Hematopoietic multipotent progenitor cell treated with erythropoietin and hydrocortisone succinate and interleukin-3 and kit ligand, for 6 days (in vitro differentiated cells): ENCODE results near the gene STARD8.
"Not testable (repeated sequence)": the region's sequence is repeated elsewhere in the genome, so short reads cannot be mapped to it uniquely, and the experiment has no call there.

Experiments used
- DNase-seq: peaks from one replicate; pipeline ENCODE4 v3.0.0-alpha.2; 2015

STARD8 gene

DNA sequence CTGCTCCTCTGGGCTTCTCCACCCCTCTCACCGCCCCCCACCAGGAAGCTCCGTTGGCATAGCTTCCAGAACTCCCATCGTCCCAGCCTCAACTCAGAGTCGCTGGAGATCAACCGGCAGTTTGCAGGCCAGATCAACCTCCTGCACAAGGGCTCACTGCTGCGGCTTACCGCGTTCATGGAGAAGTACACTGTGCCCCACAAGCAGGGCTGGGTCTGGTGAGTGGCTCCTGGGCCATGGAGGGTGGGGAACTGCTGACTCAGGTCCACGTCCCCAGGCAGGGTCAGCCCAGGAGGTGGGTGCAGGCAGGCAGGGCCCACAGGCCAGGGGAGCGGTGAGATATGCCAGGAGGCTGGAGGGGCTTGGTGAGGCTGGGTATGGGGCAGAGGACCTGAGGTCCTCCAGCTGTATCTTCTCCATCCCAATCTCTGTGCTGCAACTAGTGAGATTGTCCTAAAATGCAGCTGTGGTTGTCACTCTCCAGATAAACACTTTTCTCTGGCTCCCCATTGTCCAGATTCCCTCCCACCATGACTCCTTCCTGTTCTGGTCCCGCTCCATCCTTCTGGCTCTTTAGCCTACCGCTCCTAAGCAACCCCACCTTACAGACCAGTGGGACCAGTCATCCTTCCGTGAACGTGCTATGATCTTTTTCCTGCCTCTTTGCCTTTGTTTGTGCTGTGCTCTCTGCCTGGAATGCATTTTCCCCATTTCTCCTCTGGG, 71.9 kb downstream of the STARD8 start:
- no peak for DNase-seq

DNA sequence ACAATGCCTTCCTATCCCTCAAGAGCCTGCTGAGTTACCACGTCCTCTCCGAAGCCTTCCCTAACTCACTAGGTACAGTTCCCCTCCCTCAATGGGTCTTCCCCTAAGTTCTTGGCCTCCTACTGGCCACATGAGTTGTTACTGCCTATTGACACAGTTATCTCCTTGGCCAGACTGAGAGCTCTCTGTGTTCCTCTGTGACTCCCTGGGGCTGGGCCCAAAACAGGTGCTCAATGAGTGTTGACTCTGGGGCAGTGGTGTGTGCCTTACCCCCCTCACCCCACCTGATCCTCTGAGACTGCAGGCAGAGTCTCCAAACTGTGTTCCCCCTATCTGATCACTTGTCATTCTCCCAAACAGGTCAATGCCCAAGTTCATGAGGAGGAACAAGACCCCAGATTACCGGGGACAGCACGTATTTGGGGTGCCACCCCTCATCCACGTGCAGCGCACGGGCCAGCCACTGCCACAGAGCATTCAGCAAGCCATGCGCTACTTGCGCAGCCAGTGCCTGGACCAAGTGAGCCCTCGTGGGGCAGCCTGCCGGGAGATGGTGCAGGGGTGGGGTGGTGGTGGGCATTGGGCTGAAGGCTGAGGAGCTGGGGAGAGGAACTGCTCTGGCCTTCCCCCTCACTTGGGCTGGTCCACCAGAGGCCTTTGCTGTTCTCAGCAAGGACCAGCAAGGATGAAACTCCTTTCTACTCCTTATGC, 72.6 kb downstream of the STARD8 start:
- DNase-seq: peak; percentile 42

DNA sequence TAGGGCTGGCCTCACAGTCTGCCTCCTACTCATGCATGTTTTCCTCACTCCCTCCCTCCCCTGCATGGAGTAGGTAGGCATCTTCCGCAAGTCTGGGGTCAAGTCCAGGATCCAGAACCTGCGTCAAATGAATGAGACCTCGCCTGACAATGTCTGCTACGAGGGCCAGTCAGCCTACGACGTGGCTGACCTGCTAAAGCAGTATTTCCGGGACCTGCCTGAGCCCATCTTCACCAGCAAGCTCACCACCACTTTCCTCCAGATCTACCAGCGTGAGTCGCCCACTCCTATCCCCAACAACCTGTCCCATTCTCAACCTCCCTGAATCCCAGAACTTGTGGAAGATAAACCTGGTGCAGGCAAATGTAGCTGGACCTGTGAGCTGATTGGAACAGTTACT, 73.4 kb downstream of the STARD8 start:
- DNase-seq: no peak

DNA sequence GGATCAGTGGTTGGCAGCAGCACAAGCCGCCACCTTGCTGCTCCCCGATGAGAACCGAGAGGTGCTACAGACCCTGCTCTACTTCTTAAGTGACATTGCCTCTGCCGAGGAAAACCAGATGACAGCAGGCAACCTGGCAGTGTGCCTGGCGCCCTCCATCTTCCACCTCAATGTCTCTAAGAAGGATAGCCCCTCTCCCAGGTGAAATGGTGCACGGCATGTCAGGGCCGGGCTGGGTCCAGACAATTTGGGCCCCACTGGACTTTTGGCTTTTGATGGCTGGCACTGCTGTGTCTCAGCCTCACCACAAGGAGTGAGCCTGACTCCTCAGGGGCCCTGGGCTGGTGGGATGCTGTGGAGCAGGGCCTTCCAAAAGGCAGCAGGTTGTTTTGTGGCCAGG, 74.1 kb downstream of the STARD8 start:
- no peak for DNase-seq

DNA sequence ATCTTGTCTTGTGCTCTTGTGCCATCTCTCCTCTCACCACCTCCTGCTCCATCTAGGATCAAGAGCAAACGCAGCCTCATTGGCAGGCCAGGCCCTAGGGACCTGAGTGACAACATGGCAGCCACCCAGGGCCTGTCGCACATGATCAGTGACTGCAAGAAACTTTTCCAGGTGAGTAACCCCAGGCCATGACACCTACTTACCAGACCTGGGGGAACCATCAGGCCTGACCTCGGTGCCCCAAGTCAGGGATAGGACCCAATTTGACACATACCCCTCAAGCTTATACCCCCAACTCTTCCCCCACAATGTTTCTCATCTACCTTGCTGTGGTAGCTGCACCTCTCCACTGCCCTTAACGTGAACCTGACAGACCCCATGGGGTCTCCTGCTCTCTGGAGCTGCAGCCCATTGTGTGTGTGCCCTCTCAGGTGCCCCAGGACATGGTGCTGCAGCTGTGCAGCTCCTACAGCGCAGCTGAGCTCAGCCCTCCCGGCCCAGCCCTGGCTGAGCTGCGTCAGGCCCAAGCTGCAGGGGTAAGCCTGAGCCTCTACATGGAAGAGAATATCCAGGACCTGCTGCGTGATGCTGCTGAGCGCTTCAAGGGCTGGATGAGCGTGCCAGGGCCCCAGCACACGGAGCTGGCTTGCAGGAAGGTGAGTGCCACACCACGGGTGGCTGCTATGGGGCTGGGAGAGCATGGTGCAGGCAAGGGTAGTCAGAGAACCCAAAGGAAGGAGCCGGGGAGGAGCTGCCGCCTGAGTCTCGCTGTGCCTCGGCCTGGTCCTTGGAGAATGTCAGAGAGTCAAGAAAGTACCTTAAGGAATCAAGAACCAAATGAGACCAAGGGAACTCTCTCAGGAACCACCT, 74.8 kb downstream of the STARD8 start:
- DNase-seq: no peak

DNA sequence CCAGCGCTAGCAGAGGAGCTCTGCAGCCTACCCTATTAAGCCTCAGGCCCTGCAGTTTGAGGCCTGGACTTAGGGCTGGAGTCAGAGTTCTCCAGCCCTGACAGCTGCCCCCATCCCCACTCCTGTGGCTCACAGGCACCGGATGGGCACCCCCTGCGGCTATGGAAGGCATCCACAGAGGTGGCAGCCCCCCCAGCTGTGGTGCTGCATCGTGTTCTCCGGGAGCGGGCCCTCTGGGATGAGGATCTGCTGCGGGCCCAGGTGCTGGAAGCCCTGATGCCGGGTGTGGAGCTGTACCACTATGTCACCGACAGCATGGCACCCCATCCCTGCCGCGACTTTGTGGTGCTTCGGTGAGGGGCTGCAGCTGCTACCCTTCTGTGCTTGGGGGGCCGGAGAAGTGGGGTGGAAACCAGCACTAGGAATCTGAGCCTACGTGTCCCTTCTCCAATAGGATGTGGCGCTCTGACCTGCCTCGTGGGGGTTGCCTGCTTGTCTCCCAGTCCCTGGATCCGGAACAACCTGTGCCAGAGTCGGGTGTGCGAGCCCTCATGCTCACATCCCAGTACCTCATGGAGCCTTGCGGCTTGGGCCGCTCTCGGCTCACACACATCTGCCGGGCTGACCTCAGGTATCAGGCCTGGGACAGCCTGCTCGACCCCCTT, 76.2 kb downstream of the STARD8 start:
- no peak for DNase-seq

DNA sequence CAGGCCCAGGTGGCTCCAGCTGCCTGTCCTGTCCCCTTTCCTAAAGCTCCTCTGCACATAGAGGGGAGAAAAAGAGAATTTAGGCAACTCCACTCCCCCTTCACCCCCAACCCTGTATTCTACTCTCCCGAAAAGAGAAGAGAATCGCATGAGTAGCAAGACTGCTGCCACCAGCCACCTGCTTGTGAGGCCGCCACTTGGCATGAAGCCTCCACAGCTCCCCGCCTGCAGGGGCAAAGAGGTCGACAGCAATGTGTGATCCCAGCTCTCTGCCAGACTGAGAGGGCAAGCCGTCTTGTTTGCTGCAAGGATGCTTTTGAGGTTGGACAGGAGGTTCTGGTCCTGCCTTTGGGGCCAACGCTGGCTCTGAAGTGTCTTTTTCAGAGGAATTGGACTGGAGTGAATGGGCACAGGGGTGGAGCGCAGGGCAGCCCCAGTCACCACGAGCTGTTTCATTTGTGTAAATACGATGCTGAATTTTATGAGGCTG, 77.1 kb downstream of the STARD8 start:
- no peak for DNase-seq

DNA sequence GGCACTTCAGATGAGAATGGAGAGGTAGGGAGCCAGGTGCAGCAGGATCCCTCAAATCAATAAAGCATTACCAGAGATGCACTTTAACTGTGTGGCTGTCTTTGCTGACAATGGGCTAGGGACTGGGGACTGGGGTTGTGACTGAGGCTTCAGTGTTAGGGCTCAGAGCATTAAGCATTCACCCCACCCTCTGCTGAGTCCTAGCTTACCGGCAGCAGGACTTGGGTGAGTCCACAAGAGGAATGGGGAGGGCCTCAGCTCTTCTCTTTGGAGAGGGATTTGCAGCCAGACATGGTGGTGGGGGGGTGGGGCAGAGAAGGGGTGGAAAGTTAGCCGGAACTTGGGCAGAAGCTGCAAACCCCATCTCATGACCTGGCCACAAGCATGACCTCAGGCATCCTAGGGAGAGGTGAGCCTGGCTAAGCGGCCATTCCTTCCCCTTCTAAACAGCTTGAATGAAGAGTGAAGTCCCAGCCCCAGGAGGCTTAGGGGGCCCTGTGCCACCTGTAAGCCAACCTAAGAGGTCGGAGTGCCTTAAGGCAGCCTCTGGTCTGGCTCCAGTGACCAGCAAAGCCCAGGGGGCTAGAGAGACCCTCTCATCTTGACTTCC, 78.4 kb downstream of the STARD8 start:
- no peak for DNase-seq

DNA sequence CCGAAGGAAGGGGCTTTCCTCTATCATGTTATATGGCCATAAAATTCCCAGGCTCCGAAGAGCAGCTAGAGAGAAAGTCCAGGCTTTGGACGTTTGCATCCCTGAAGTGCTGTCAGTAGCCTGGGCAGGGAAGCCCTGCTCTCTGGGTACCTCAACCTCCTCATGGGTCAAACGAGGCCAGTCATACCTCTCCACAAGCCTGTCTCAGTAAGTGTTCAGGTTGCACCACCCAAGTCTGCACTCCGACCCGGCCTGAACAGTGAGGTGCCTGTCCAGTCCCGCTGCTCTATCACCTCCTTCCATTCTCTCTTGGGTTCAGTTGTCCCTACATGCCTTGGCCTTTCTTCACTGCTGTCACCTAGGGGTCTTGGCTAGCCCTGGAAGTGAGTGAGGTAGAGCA, 78.9 kb downstream of the STARD8 start:
- DNase-seq: no peak

DNA sequence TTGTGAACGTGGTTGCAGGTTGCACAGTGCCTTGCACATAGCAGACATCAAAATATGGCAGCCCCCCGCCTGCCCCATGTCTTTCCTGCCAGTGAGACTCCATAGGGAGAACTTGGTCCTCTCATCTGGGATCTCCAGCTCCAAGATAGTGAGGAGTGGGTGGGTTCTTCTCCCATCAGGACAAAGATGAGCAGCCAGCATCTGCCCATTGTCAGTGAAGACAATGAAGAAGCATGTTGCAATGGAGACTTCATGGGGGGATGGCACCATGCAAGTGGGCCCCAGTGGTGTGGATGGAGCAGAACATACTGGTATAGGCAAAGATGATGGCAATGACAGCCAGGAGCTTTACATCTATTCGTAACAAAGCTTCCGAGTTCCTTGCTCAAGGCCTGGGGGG, 80.2 kb downstream of the STARD8 start:
- no peak for DNase-seq

DNA sequence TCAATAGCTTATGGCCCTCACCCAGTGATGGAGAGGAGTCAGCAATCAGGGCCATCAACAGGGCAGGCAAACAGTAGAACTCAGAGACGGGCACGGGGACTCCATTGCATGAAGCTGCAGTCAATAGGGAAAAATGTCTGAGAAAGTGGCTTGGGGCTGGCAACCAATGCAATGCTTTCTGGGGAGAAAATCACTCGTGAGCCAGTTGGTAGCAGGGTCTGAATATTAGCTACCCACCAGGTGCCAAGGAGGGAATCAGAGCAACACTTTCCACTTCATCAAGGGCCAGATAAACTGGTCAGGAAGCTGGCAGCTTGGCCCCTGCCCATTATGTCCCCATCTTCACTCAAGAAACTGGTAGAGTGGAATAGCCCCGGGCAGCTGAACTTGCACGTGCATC, 80.7 kb downstream of the STARD8 start:
- DNase-seq: no peak

DNA sequence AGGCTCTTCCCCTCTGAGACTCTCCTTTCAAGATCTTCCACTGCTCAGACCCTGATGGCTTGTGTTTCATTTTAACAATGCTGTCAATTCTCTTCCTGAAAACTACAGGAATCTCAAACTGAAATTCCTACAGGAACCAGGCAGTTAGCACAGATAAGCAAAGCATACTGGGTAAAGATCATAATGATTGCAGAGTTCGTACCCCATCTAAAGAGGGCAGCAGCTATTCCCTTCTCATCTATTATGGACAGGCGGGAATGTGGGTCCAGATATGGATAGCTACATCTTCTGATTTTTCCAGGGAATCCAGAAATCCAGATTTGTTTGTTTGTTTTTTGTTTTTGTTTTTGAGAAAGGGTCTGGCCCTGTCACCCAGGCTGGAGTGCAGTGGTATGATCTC, 83.8 kb downstream of the STARD8 start:
- DNase-seq: no peak

DNA sequence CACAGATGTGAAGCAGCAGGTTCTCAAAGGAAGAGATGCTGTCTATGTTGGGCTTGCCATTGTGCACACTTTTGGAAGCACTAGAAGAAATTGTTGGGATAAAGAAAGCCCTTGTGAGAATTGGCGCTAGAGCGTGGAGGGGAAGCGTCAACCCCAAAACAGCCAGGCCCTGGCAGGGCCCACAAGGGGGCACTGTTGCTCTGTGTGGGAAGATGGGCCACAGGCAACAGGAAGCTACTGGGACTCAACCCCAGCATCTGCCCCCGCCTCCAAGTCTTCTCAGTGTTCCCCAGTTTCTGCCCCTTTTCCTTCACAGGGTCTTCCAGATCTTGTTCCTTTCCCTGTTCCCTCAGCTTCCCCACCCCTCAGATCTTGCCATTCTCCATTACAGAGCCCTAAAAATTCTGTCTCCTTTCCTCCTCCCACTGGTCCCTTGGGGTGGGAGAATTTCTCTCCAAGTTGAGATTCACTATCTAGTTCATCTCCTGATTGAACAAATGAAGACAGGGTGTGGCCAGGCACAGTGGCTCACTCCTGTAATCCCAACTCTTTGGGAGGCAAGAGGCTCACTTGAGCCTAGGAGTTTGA, 85.5 kb downstream of the STARD8 start:
- DNase-seq: peak; percentile 75

DNA sequence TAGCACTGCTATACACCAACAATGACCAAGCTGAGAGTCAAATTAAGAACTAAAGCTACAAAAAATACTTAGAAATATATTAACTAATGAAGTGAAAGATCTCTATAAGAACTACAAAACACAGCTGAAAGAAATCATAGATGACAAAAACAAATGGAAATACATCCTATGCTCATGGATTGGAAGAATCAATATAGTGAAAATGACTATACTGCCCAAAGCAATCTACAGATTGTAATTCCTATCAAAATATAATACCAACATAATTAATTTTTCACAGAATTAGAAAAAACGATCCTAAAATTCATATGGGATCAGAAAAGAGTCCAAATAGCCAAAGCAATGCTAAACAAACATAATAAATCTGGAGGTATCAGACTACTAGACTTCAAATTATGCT, 87.8 kb downstream of the STARD8 start:
- no peak for DNase-seq

DNA sequence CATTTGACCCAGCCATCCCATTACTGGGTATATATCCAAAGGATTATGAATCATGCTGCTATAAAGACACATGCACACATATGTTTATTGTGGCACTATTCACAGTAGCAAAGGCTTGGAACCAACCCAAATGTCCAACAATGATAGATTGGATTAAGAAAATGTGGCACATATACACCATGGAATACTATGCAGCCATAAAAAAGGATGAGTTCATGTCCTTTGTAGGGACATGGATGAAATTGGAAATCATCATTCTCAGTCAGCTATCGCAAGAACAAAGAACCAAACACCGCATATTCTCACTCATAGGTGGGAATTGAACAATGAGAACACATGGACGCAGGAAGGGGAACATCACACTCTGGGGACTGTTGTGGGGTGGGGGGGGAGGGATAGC, 94.4 kb downstream of the STARD8 start:
- not testable (repeated sequence) for DNase-seq

DNA sequence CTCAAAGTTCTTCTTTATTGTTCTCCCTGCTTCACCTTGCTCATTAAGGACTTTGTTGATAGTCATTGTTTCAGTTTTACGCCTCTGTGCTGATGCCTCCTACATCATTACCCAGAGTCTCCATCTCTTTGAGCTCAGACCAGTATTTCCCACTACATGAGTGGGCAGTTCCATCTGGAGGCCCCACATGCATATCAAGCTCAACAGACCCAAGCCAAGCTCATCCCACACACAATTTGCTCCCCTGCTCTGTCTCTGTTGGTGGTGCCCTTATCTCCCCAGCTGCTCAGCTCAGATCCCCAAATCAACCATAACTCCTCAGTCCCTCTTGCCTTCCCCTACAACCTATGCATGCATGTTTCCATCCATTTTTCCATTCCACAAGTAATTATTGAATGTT, 96.3 kb downstream of the STARD8 start:
- DNase-seq: no peak

DNA sequence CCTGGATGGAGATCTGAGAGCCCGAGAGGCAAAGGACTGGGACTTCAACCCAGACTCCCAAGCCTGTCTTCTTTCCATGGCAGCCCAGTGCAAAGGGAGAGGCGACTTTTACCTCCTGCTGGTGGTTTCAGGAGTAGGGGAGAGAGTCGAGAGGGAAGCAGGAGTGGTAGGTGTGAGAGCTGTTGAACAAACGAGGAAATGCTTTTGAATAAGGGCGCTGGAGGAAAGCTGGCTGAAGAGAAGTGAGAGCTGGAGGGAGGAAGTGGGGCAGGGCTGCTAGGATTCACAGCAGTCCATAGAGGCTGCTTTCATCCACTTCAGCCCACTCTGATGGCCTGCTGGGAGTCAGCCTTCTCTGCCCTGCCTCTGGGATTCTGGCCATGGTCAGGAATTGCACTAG, 99.5 kb downstream of the STARD8 start:
- DNase-seq: no peak

DNA sequence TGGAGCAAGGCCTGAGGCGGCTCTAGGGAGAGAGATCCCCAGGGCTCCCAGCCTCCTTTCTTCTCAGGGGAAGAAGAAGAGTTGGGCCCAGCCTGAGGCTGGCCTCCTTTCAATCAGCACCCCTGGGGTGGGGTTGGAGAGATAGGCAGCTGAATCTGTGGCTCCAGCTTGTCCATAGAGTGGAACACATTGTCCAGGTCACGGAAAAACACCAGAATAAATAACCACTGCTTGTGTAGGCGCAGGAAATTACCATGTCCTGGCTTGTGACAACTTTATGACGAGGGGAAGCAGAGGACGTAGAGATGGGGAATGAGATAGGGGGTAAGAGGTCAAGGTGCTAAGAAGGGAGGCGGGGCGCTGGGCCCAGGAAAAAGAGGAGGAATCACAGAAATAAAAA, 100.6 kb downstream of the STARD8 start:
- no peak for DNase-seq

DNA sequence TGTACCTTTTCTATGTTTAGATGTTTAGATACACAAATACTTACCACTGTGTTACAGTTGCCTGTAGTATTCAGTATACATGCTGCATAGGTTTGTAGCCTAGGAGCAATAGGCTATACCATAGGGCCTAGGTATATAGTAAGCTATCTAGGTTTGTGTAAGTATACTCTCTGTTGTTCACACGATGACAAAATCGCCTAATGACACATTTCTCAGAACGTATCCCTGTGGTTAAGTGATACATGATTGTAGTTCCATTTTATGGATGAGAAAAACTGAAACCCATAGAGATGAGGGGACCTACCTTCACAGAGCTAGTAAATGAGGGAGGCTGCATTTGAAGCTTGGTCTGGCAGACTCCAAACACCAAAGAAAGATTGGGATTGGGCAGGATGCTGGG, 102.0 kb downstream of the STARD8 start:
- no peak for DNase-seq

DNA sequence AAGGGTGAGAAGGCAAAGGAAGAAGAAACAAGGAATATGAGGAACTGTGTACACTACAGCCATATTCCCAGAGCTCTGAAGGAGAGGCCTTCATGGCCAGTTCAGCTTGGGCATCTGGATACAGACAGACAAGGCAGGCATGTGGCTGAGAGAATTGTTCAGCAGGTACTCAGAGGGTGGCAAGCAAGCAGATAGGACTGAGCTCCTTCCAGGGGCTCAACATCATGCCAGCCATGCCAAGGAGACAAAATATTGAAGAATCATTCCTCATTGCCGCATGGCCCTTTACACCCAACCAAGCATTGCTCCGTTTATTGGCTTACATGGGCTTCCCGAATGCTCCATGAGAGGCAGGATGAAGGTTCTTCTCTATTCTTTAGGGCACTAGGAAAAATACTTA, 102.8 kb downstream of the STARD8 start:
- DNase-seq: no peak

DNA sequence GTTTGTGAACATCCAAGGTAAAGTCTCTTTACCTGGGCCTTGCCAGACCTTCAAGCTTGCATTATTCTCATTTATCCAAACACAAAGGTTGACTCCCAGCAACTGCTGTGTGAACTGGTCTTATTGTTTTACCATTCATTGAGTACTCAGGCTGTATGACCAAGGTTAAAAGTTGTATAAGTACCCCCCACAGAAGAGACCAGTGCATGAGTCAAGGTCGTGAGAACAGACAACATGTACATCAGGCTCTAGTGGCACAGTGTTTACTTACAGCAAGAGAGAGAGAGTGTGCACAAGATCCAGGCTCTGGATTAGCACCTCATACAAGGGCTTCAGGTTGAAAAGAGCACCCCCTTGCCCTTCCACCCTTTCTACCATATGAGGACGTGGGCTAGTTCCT, 103.9 kb downstream of the STARD8 start:
- DNase-seq: no peak

DNA sequence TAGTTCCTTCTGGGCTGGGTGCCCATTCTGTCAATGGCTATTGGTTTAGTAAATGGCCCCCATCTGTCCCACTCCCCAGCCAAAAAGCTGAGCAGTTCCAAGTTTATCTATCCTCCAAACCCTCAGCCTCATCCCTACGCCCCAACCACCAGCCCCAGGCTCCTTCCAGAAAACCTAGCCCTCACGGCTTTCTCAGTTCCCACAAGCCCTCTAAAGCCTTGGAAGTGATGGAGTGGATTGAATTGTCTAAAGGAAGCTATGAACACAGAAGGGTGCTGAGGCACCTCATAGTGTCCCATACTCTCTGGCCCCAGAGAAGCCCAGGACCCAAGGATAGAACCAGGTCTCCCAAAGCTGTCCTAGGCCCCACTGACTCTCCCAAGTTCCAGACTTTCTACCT, 105.8 kb downstream of the STARD8 start:
- DNase-seq: no peak
